Right atrium auricular region (tissue), 2 donors: ENCODE measurements around the gene TMEM187. TPM values are rescaled to one million over a fixed set of nuclear protein-coding genes. Genes with fewer than 3 reads are reported as not detected.

ENCODE experiments used
- DNase-seq: peaks from one replicate; pipeline ENCODE4 v3.0.0-alpha.2; 2019; ENCODE audit warnings: low spot score
- H3K27ac ChIP-seq, 2 donors: fragments of 200-600 bp; sonication (generic); 1 replicate in 1 of 2; 2 replicates in 1 of 2; pipeline ENCODE4 v1.5.1; 2016 to 2019
- H3K27me3 ChIP-seq, 2 donors: fragments of 200-600 bp; sonication (generic); one replicate each; pipeline versions ENCODE4 v1.5.1 to v1.6.0; 2017 to 2019
- H3K36me3 ChIP-seq: fragments of 200-600 bp; sonication (generic); one replicate; pipeline ENCODE4 v1.5.1; 2016
- H3K4me1 ChIP-seq, 2 donors: fragments of 200-600 bp; sonication (generic); one replicate each; pipeline versions ENCODE4 v1.5.1 to v1.6.0; 2017 to 2019
- H3K4me3 ChIP-seq, 2 donors: fragments of 200-600 bp; sonication (generic); 1 replicate in 1 of 2; 2 replicates in 1 of 2; pipeline ENCODE4 v1.5.1; 2017 to 2019; ENCODE audit warnings: mild to moderate bottlenecking in 1 of 2, moderate library complexity in 1 of 2
- H3K9me3 ChIP-seq, 2 donors: fragments of 200-600 bp; sonication (generic); one replicate each; pipeline ENCODE4 v1.5.1; 2019
- total RNA-seq, 2 donors: library from RNA; depleted of rRNA; stranded (reverse); fragments of >200 nt; gene quantifications; one replicate each; pipeline ENCODE4 v1.1.0, GENCODE V29; 2016
- TF ChIP-seq, protein P1 (sequence below), 2 donors: fragments of 200-600 bp; sonication (generic); IDR thresholded peaks; one replicate each; pipeline ENCODE4 v1.5.1; 2019; ENCODE audit warnings: antibody characterized with exemption in 2 of 2

TMEM187 gene
- total RNA-seq, 2 donors from 2014 or later: 4.7 to 6.4 TPM

DNA sequence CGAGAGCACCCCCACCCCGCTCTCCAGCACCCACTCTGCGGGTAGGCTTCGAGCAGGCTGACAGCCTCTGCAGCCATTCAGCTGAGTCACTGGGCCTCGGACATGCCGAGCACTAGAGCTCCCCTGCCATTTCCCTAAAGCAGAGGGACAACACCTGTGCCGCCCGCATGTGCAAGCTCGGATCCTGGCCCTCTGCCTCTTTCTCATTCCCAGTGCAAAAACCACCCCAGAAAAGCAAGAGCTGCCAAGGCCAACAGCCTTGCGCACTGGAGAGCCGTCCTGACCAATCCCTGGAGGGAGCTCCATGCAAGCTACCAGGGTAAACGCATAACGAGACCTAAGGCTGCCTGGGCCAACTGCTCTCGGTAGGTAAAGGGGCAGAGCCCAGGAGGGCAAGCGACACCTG lies 6.3 kb upstream of the TMEM187 start:
- DNase-seq: no peak

DNA sequence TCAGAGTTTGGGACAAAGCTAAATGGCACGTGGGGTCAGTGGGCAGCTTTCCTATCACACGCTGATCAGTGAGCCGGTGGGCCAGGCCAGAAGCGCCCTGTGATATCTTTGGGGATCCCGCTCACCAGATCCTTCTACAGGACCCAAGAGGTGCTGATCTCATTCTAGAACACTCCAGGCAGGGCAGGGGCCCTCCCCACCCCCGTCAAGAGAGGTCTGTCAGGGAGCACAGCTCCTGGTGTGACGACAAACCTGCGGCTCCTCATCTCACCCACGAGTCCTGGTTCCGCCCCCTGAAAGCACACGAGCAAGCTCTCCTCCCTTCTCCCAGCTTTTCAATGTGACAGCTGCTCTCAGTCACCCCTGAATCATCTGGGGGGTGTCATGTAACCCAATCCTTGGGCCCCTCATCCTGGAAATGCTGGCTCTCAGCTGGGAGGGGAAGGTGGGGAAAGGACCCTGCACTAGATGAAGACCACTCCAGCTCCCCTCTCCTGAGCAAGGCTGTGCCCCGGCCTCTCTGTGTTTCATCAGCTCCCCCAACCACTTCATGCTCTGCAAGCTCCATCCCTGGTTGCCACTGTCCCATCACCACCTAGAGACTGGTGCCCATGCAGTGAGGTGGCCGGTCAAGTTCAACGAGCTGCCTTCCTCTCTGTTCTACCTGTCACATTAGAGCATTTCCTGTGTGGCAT lies 5.6 kb upstream of the TMEM187 start:
- TF ChIP-seq, protein P1, sequence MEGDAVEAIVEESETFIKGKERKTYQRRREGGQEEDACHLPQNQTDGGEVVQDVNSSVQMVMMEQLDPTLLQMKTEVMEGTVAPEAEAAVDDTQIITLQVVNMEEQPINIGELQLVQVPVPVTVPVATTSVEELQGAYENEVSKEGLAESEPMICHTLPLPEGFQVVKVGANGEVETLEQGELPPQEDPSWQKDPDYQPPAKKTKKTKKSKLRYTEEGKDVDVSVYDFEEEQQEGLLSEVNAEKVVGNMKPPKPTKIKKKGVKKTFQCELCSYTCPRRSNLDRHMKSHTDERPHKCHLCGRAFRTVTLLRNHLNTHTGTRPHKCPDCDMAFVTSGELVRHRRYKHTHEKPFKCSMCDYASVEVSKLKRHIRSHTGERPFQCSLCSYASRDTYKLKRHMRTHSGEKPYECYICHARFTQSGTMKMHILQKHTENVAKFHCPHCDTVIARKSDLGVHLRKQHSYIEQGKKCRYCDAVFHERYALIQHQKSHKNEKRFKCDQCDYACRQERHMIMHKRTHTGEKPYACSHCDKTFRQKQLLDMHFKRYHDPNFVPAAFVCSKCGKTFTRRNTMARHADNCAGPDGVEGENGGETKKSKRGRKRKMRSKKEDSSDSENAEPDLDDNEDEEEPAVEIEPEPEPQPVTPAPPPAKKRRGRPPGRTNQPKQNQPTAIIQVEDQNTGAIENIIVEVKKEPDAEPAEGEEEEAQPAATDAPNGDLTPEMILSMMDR (IDR thresholded peaks at IDR 0.05): no peak
- DNase-seq: no peak
- Histone ChIP-seq H3K36me3 (peaks cover 22% of the 10 kb centered on the region), H3K27me3 (no peaks in the 10 kb centered on the region), H3K4me1 (peaks cover 0 to 55% of the 10 kb centered on the region in 2 donors), H3K9me3 (no peaks in the 10 kb centered on the region), H3K27ac (peak overlapping the region; percentile 17 to 31), H3K4me3 (no peak overlapping the region)

More for the DNA sequence above, 6.3 kb upstream of the TMEM187 start:
- H3K4me3 ChIP-seq: no peak overlapping the region
- peak overlapping the region; percentile 17 to 31 for H3K27ac ChIP-seq
- TF ChIP-seq, protein P1 (IDR thresholded peaks at IDR 0.05): no peak
- H3K4me1 ChIP-seq: peaks cover 0 to 55% of the 10 kb centered on the region in 2 donors
- peaks cover 29% of the 10 kb centered on the region for H3K36me3 ChIP-seq
- H3K9me3 ChIP-seq: no peaks in the 10 kb centered on the region
- no peaks in the 10 kb centered on the region for H3K27me3 ChIP-seq

DNA sequence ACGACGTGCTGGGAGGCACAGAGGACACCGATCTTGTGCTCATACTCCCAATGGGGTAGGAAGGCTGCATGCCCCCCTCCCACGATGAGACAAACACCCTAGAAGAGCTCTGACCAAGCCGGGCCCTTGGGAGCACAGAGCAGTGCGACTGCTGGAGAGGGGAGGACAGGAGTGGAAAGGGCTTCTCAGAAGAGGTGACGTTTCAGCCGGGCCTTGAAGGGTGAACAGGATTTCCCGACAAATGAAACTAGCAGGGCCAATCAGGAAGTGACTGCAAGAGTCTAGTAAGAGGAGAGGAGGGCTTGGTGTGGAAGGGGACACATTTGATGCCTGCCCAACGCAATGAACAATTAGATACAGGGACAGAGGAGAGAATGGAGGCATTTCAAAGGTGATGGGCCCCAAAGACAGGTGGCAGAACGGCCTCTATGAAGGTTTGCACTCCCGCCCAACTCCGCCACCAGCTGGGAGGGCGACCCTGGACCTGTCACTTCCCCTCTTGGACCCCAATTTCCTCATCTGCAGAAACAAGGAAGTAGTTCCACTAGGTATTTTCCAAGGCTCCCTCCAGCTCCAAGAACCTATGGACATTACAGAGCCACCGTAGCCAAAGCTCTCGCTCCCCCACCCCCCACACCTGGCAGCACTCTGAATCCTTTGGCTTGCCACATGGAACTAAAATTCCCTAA lies 4.9 kb upstream of the TMEM187 start:
- H3K9me3 ChIP-seq: no peaks in the 10 kb centered on the region
- no peak overlapping the region for H3K4me3 ChIP-seq
- H3K27ac ChIP-seq: peak overlapping the region; percentile 23 to 99
- no peaks in the 10 kb centered on the region for H3K27me3 ChIP-seq
- peaks cover 0 to 55% of the 10 kb centered on the region in 2 donors for H3K4me1 ChIP-seq
- DNase-seq: no peak
- TF ChIP-seq, protein P1 (IDR thresholded peaks at IDR 0.05): no peak
- peaks cover 15% of the 10 kb centered on the region for H3K36me3 ChIP-seq

DNA sequence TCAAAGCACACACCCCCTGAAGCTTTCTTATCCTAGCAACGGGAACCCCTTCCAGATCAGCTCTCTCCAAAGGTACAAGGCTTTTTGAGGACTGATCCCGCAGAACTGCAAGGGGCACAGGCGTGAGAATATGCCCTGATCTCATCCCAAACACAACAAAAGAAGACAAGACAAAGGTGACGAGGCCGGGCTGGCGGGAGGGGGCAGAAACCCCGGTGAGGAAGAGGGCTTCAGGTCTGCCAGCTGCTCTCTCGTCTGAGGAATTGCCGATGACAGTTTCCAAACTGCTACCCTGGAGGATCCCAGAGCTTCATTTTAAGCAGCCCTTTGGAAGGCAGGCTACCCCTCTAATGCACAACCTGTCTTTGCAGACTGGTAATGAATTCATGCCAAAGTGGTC lies 4.3 kb upstream of the TMEM187 start:
- H3K4me1 ChIP-seq: peaks cover 0 to 58% of the 10 kb centered on the region in 2 donors
- TF ChIP-seq, protein P1 (IDR thresholded peaks at IDR 0.05): no peak
- no peak overlapping the region for H3K4me3 ChIP-seq
- peak overlapping the region; percentile 23 to 99 for H3K27ac ChIP-seq
- DNase-seq: no peak
- H3K36me3 ChIP-seq: peaks cover 10% of the 10 kb centered on the region
- no peaks in the 10 kb centered on the region for H3K27me3 ChIP-seq
- no peaks in the 10 kb centered on the region for H3K9me3 ChIP-seq

DNA sequence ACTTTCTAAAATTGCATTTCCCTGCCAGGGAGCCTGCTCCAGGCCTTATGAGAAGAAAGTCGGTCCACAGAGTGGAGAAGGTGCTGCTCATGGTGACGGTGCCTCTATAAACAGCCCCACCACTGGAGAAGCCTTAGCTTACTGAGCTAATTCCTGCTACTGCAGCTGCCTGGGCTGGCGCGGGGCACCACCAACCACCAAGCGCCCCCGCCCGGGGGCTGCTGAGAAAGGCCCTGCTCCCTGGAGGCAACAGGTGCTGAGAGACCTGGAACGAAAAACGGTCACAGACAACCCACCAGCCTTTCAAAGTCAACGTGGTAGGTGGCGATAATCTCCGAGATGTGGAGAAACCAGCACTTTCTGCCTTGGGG lies 3.8 kb upstream of the TMEM187 start:
- Histone ChIP-seq H3K36me3 (peaks cover 5% of the 10 kb centered on the region), H3K4me3 (peak overlapping the region in 1 of 2 donors; percentile 68), H3K27ac (peak overlapping the region; percentile 97 to 99), H3K4me1 (peaks cover 0 to 63% of the 10 kb centered on the region in 2 donors), H3K27me3 (no peaks in the 10 kb centered on the region), H3K9me3 (no peaks in the 10 kb centered on the region)
- DNase-seq: no peak
- TF ChIP-seq, protein P1 (IDR thresholded peaks at IDR 0.05): no peak
